NCI-H2227 (cell line): Measurements from ENCODE around the gene PIGH.

Experiments
- DNase-seq: peaks from one replicate; lab custom pipeline; 2025; ENCODE audit not compliant: unreplicated experiment; lab: John Stamatoyannopoulos, UW

PIGH gene

DNA sequence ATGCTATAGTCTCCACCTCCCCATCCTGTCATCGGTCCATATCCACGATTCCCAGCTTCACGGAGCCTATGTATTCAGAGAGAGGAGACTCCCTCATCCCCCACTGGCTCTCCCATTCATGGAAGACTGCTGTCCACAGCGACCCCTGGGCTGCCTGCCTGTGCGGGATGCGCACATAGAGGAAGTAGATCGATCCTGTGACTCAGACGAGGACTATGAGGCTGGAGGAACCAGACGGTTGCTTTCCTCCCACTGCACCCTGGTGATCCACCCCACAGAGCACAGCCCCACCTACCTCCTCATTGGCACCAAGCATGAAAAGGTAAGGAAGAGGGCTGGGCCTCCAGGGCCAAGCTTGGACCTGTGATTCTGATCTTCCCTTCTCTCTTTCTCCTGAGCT lies 24.4 kb downstream of the PIGH start:
- no peak for DNase-seq

DNA sequence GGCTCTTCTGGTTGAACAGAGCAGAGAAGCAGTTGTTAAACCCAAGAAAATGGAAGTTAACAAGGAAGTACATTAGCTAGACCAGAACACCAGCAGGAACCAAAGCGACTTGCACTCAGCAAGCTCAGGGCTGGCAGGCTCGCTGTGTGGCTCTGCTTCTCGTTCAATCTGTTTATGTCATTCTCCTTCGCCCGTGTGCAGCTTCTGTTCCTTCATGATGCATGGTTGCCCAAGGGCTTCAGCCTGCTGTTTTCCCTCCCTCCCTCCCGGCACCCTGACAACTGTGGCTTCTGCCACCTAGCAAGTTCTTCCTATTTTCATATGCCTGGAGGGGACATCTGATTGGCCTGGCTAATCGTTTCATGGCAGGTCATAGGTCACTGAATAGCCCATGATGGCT lies 25.3 kb downstream of the PIGH start:
- DNase-seq, result no peak

DNA sequence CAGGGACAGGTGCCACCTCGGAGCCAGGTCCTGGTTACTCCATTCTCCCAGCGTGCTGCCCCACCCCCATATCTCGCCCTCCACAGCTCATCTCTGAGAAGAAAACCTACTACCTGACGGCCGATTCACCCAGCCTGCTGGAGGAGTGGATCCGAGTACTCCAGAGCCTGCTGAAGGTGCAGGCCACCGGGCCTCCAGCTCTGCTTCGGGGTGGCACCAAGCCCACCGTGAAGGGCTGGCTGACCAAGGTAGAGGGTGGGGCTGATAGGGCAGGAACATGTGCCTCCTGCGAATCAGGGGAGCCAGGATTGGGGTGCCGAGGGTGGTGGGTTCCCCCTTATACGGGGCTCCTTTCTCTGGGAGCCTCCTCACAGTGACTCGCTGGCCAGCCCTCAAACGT lies 25.9 kb downstream of the PIGH start:
- no peak for DNase-seq

GRCh38 chr14:67573228-67574010 lies 26.6 kb downstream of the PIGH start:
- DNase-seq, result no peak

GRCh38 chr14:67572608-67573007 lies 27.5 kb downstream of the PIGH start:
- no peak for DNase-seq

DNA sequence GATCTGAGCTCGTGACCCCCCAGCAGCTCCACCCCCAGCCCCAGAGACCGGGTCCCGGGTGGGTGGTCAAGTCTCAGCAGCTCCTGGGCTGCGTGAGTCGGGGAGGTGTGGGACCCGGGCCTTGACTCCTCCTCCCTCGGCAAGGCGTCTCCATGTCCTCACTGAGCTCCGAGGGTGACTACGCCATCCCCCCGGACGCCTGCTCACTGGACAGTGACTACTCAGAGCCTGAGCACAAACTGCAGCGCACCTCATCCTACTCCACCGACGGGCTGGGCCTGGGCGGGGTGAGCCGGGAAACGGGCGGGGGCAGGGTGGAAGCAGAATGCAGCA lies 28.1 kb downstream of the PIGH start:
- DNase-seq, result no peak

DNA sequence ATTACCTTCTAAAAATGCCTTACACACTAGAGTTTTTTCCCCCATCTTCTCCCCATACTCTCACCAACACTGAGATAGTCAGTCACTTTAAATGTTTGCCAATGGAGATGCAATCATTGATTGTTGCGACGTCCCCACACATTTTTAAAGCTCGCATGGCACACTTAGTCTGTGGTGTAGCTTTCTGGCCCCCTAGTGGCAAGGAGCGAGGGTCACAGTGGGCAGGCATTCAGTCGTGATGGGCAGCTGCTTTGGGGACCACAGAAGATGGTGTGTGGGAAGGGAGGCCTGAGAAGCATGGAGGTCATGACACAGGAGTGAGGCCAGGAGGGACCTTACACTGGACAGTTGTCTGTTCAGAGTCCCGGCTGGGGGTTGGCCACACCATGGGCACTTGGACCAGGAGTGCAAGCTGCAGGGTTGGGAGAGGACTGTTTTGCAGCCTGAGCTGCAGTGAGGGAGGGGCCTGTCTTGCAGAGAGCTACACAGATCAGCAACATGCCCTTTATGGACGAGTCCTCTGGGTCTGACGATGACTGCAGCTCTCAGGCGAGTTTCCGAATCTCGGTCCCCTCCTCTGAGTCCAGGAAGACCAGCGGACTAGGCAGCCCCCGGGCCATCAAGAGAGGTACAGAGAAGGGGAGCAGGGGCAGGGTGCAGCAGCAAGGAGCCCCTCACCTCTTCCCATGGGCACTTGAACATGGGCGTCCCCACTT lies 28.6 kb downstream of the PIGH start:
- DNase-seq, result peak; percentile 64

DNA sequence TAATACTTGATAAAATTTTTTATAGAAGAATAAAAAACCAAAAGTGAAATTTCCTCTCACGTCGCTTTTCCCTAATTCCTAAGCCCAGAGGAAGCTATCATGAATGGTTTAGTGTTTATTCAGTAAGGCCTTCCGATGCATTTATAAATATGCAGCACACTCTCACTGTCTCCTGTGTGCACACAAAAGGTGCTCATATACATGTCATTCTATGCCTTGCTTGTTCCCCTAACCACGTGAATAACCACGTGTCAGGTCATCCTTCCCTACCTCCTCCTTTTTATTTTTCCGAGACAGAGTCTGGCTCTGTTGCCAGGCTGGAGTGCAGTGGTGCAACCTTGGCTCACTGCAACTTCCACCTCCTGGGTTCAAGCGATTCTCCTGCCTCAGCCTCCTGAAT lies 29.6 kb downstream of the PIGH start:
- DNase-seq, result no peak

DNA sequence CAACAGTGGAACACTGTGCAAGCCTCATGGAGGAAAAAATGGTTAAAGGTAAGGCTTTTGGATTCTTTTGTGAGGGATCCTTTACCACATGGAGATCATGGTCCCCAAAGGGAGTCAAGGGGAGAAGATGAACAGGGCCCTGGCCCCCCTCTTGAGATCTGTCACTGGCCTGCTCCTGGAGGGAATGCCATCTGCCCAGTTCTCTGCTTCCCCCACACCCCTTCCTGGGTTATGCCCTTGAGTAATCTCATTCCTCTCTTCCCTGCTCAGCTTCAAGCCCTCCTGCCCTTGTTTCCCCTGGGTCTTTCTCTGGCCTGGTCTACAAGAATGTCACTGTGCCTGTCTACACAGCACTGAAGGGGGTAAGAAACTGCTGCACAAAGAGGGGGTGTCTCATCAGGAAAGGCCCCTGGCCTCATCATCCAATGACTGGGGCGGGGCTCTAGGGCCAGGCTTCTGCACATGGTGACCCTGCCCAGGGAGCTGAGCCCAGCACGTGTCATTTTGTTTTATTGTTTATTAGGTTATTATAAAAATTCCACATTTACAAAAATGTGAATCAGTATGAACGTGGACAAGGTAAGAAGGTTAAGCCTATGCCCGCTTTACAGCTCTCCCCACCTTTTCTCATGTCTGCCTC lies 30.3 kb downstream of the PIGH start:
- DNase-seq, result no peak

- peak; percentile 23 for DNase-seq
These were observed 30.9 kb downstream of the PIGH start for GRCh38 chr14:67569011-67569650.

GRCh38 chr14:67567654-67568053 lies 32.4 kb downstream of the PIGH start:
- DNase-seq, result no peak

DNA sequence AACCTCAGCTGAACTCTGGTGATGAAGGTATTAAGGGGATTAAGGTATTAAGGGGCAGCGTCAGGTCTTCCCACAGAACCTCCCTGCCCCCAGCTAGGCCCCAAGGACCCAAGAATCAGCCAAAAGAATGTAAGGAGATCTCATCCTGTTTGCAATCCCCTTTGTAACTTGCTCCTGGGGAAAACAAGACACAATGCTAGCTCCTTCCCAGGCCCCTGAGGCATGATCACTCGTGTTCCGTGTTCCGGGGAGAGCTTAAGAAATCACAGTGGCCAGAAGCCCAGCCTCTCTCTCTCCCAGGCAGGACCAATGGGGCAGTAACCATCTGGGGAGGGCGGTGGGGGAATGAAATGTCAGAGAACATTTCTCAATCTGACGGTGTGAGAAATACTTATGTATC lies 33.2 kb downstream of the PIGH start:
- DNase-seq, result no peak

DNA sequence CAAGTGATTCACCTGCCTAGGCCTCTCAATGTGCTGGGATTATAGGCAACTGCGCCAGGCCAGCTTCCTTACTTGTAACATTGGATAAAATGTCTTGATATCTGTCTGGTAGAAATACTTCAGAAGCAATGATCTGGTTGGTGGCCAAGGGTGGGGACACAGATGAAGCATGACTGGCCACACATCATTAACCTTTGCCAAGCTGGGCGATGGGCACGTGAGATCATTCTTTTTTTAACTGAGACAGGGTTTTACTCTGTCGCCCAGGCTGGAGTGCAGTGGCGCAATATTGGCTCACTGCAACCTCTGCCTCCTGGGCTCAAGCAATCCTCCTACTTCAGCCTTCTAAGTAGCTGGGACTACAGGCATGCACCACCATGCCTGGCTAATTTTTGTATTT lies 35.8 kb downstream of the PIGH start:
- DNase-seq, result no peak

GRCh38 chr14:67562776-67563150 lies 37.3 kb downstream of the PIGH start:
- no peak for DNase-seq

DNA sequence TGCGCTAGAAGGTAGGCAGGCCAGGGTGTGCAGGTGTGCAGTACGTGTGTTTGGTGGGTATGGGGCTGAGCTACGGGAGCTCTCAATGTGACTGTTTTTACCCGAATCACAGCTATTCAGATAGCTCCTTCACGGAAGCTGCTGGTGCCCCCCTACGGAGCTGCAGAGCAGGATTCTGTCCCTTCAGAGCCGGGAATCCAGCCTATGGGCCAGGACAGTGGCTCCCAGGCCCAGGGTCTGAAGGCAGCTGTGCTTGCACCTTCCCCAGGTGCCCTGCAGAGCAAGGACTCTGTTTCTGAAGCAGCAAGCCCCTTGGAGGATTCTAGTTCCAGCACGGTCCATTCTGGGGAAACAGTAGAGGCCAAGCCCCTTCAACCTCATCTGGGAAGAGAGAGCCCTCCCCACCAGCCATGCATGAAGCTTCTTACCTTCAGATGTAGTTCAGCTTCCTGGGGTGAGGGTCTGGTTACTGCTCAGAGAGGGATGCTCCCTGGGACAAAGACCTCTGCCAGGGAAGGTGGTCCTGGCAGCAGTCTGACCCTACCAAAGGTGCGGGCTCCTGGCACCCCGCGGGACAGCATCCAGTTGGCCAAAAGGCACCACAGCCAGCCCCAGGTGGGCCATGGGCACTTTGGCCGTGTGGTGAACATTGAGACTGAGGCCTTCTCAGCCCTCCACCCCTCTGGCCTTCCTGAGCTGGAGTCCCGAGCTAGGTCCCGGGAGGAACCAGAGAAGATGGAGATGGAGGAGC lies 37.9 kb downstream of the PIGH start:
- no peak for DNase-seq

GRCh38 chr14:67559639-67560038 lies 40.4 kb downstream of the PIGH start:
- DNase-seq, result no peak

DNA sequence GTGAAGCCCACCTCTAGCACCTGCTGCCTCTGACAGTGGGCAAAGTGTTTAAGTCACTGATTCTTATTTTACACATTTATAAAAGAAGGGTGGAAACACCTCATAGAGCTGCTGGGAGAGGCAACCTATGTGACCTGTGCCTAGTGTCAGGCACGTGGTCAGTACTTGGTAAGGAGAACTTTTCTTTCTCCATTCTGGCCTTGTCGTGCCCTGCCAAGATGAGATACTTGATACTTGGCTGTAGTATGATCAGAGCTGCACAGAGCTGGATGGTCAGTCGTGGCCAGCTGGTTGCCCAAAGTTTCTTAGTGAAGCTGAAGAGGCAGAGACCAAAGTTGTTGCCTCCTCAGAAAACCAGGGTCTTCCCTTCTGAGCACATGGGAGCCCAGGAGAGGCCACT lies 42.4 kb downstream of the PIGH start:
- no peak for DNase-seq

- no peak for DNase-seq
These were observed 43.0 kb downstream of the PIGH start for GRCh38 chr14:67557118-67557517.

- no peak for DNase-seq
These were observed 43.4 kb downstream of the PIGH start for GRCh38 chr14:67556671-67557070.

DNA sequence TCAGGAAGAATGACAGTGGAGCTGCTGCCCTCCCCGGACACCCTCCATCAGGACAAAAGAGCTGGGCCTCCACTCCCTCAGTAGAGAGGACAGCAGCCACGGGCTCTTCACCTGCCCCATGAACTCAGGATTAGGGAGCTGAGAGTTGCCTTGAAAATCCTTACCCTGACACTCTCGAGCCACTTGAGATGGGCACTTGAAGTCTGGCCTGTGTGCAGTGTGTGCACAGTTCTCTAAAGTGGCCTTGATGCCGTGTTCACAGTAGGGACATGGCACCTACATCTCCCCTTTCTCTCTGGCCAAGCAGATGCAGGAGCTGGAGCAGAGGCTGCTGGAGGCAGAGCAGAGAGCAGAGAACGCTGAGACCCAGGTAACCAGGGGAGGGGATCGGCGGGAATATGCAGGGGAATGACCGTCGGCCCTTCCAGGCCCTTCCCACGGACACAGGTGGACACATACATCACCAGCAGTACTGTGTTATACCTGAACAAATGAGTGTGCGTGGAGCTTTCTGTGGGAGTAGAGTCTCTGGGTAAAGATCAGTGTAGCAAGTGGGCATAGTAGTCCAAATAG lies 44.5 kb downstream of the PIGH start:
- no peak for DNase-seq

- DNase-seq, result no peak
These were observed 45.7 kb downstream of the PIGH start for GRCh38 chr14:67554341-67554740.
